NCI-H1436 treated with DMSO at 0.1 percent for 48 hours (cell line): ENCODE measurements around the gene SEPTIN10.

ENCODE experiments used
- DNase-seq: peaks from one replicate; lab custom pipeline; 2025; lab: John Stamatoyannopoulos, UW

The SEPTIN10 gene

GRCh38 chr2:109523121-109523520 is 90.6 kb downstream of the SEPTIN10 start:
- no peak for DNase-seq

- DNase-seq, result no peak
Observed at GRCh38 chr2:109522063-109522374, 91.7 kb downstream of the SEPTIN10 start.

- no peak for DNase-seq
Observed at GRCh38 chr2:109521233-109522062, 92.3 kb downstream of the SEPTIN10 start.

GRCh38 chr2:109519513-109519912 is 94.3 kb downstream of the SEPTIN10 start:
- DNase-seq, result no peak

- no peak for DNase-seq
Observed at GRCh38 chr2:109517118-109517889, 96.5 kb downstream of the SEPTIN10 start.

- DNase-seq, result no peak
Observed at GRCh38 chr2:109516445-109517117, 97.2 kb downstream of the SEPTIN10 start.

GRCh38 chr2:109514857-109515256 is 98.9 kb downstream of the SEPTIN10 start:
- DNase-seq, result no peak

- no peak for DNase-seq
Observed at GRCh38 chr2:109513749-109514588, 99.8 kb downstream of the SEPTIN10 start.

GRCh38 chr2:109513230-109513629 is 100.5 kb downstream of the SEPTIN10 start:
- DNase-seq, result no peak

GRCh38 chr2:109512076-109512475 is 101.7 kb downstream of the SEPTIN10 start:
- no peak for DNase-seq

- DNase-seq, result no peak
Observed at GRCh38 chr2:109511168-109511567, 102.6 kb downstream of the SEPTIN10 start.

- DNase-seq, result peak; percentile 6
Observed at GRCh38 chr2:109510136-109511028, 103.4 kb downstream of the SEPTIN10 start.

- no peak for DNase-seq
Observed at GRCh38 chr2:109508556-109508955, 105.2 kb downstream of the SEPTIN10 start.

GRCh38 chr2:109507828-109508227 is 105.9 kb downstream of the SEPTIN10 start:
- no peak for DNase-seq

GRCh38 chr2:109507217-109507616 is 106.5 kb downstream of the SEPTIN10 start:
- DNase-seq, result no peak

GRCh38 chr2:109503191-109503590 is 110.6 kb downstream of the SEPTIN10 start:
- no peak for DNase-seq

- no peak for DNase-seq
Observed at GRCh38 chr2:109501461-109501860, 112.3 kb downstream of the SEPTIN10 start.

- no peak for DNase-seq
Observed at GRCh38 chr2:109500910-109501309, 112.9 kb downstream of the SEPTIN10 start.

GRCh38 chr2:109499566-109499965 is 114.2 kb downstream of the SEPTIN10 start:
- DNase-seq, result no peak

GRCh38 chr2:109498906-109499305 is 114.9 kb downstream of the SEPTIN10 start:
- no peak for DNase-seq
